ENCODE data around the gene HFM1. TPM values are rescaled to one million over a fixed set of nuclear protein-coding genes. Genes with fewer than 3 reads are reported as not detected.
"Not testable (repeated sequence)": the region's sequence is repeated elsewhere in the genome, so short reads cannot be mapped to it uniquely, and the experiment has no call there.

HFM1 gene, protein sequence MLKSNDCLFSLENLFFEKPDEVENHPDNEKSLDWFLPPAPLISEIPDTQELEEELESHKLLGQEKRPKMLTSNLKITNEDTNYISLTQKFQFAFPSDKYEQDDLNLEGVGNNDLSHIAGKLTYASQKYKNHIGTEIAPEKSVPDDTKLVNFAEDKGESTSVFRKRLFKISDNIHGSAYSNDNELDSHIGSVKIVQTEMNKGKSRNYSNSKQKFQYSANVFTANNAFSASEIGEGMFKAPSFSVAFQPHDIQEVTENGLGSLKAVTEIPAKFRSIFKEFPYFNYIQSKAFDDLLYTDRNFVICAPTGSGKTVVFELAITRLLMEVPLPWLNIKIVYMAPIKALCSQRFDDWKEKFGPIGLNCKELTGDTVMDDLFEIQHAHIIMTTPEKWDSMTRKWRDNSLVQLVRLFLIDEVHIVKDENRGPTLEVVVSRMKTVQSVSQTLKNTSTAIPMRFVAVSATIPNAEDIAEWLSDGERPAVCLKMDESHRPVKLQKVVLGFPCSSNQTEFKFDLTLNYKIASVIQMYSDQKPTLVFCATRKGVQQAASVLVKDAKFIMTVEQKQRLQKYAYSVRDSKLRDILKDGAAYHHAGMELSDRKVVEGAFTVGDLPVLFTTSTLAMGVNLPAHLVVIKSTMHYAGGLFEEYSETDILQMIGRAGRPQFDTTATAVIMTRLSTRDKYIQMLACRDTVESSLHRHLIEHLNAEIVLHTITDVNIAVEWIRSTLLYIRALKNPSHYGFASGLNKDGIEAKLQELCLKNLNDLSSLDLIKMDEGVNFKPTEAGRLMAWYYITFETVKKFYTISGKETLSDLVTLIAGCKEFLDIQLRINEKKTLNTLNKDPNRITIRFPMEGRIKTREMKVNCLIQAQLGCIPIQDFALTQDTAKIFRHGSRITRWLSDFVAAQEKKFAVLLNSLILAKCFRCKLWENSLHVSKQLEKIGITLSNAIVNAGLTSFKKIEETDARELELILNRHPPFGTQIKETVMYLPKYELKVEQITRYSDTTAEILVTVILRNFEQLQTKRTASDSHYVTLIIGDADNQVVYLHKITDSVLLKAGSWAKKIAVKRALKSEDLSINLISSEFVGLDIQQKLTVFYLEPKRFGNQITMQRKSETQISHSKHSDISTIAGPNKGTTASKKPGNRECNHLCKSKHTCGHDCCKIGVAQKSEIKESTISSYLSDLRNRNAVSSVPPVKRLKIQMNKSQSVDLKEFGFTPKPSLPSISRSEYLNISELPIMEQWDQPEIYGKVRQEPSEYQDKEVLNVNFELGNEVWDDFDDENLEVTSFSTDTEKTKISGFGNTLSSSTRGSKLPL (N-terminal part only)
- polyA plus RNA-seq (ENCODE audit: insufficient read length) = 1.6 TPM

DNA sequence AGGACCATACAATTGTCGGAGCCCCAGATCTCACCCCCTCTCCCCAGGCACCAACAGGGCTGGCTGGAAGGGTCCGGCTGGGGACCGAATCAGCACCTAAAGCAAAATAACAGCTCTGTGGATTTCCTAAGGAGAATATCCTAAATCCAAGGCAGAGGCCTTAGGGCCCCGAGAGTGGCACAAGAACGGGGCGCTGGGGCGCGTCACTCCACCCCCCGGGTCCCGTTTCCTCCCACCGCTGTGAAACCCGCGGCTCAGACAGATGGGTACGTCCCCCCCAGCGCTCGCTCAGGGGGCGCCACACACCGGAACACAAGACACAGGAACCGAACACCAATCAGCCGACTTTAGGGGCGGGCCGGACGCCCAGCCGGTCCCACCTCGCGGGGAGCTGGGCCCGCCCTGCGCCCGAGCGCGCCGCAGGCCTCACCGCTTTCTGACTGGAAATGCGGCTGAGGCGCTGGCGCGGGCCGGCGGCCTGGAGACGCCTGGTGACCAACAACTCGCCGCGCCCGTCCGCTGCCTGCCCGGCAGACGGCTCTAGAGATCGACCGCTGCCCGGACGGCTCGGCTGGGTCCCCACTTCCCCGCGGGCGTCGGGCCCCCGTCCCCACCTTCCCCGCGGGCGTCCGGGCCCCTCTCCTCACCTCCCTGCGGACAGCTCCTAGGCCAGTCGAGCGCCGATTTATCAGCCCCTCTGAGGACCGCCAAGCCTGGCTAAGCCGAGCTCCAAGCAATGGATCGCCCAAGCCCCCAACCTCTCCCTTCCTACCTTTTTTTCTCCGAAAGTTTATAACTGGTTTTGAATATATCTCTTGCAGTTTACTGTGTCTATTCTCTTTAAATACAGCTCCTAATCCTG, at the start of gene HFM1:
HFM1 (minus strand) TSS at position 687 of the 862 bp plus-strand sequence. CDS start 3,755 bp downstream, outside the sequence.
- peak; percentile 34 for DNase-seq (ENCODE audit: low read depth)

DNA sequence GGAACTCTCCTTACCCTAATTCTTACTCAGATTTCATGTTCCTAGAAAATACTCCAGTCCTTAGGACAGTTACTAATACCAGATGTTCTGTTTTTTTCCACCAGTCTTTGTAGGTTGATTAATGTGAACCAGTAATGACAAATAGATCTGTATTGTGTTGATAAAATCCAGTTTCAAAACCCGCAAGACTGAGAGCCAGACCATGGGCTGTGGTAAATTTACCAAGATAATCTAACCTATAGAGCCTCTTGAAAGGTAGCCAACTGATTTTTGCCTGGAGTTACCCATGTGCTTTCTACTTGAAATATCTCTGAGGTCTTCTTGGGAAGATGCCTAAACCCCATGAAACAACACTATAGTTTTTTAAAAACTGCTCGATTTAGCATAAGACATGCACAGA, 49.5 kb upstream of the HFM1 start:
- DNase-seq (ENCODE audit: low read depth) = no peak

DNA sequence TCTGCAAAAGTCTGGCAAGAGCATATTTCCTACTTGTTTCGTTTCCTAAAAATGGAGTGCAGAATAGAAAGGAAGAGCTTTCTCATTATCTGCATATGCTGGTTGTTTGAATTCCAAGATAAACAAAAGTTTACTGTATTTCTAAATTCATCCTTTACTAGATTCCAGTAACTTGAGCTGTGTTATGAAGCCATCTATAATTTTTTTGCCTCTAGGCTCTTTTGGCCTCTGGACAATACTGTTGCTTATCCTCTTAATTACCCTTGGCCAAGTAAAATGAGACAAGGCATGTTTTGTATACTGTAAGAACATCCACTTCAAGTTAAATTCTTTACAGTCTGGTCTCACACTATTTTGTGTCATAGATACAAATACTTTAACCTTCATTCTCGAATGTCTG, 45.6 kb upstream of the HFM1 start:
- DNase-seq (ENCODE audit: low read depth) = no peak

DNA sequence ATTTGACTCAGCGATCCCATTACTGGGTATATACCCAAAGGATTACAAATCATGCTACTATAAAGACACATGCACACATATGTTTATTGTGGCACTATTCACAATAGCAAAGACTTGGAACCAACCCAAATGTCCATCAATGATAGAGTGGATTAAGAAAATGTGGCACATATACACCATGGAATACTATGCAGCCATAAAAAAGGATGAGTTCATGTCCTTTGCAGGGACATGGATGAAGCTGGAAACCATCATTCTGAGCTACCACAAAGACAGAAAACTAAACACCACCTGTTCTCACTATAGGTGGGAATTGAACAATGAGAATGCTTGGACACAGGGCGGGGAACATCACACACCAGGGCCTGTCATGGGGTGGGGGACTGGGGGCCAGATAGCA, 43.1 kb upstream of the HFM1 start:
- not testable (repeated sequence) for DNase-seq (ENCODE audit: low read depth)

DNA sequence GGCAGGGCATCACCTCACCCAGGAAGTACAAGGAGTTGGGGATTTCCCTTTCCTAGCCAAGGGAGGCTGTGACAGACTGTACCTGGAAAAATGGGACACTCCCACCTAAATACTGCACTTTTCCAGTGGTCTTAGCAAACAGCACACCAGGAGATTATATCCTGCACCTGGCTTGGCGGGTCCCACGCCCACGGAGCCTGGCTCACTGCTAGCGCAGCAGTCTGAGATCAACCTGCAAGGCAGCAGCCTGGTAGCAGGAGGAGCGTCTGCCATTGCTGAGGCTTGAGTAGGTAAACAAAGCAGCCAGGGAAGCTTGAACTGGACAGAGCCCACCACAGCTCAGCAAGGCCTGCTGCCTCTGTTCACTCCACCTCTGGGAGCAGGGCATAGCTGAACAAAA, 37.3 kb upstream of the HFM1 start:
- DNase-seq (ENCODE audit: low read depth) = not testable (repeated sequence)

DNA sequence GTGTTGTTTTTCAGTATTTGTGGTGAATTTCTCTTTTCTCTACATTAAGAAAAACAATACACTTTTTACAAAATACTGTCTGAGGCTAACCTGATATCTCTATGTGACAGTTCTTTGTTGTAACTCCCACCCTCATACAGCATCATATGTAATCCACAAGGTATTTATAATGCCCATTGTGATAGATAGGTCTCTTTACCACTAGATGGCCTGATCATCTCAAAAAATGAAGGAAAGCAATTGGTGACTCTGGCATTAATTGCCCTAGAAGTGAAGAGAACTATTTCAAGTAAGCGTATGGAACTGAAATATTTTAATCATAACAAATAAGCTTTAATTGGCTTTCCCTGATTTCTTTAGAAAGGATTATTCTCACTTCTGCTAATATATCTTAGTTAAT, 36.2 kb upstream of the HFM1 start:
- no peak for DNase-seq (ENCODE audit: low read depth)

DNA sequence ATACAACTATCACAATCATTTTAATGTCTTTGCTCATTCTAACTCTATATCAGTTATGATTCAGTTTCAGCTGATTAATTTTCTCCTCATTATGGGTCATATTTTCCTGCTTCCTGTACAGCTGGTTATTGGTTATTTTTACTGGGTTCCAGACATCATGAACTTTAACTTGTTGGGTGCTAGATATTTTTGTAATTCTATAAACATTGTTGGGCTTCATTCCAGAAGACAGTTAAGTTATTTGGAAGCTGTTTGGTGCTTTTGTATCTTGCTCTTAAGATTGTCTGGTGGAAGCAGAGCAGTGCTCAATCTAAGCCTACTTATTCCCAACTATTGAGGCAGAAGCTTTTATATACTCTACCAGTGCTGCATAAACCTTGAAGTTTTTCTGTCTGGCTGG, 34.4 kb upstream of the HFM1 start:
- DNase-seq (ENCODE audit: low read depth) = no peak

DNA sequence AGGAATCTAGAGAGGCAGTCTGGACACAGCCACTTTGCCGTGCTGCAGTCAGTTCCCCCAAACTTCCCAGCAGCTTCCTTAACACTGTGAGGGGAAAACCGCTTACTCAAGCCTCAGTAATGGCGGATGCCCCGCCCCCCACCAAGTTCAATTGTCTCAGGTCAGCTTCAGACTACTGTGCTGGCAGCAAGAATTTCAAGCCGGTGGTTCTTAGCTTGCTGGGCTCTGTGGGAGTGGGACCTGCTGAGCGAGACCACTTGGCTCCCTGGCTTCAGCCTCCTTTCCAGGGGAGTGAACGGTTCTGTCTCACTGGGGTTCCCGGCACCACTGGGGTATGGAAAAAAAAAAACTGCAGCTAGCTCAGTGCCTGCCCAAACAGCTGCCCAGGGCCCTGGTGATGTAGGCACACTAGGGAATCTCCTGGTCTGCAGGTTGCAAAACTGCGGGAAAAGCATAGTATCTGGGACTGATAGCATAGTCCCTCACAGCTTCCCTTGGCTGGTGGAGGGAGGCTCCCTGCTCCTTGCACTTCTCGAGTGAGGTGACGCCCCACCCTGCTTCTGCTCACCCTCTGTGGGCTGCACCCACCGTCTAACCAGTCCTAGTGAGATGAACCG, 23.7 kb upstream of the HFM1 start:
- DNase-seq (ENCODE audit: low read depth) = no peak

DNA sequence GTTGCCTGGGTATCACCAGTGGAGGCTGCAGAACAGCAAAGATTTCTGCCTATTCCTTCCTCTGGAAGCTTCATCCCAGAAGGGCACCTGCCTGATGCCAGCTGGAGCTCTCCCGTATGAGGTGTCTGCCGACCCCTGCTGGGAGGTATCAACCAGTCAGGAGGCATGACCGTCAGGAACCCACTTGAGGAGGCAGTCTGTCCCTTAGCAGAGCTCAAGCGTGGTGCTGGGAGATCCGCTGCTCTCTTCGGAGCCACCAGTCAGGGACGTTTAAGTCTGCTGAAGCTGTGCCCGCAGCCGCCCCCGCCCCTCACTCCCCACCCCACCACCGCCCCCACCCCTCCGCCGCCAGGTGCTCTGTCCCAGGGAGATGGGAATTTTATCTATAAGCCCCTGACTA, 23.1 kb upstream of the HFM1 start:
- DNase-seq (ENCODE audit: low read depth) = no peak

DNA sequence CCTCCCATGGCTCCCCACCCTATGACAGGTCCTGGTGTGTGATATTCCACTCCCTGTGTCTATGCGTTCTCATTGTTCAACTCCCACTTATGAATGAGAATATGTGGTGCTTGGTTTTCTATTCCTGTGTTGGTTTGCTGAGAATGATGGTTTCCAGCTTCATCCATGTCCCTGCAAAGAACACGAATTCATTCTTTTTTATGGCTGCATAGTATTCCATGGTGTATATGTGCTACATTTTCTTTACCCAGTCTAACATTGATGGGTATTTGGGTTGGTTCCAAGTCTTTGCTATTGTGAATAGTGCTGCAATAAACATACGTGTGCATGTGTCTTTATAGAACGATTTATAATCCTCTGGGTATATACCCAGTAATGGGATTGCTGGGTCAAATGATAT, 17.9 kb upstream of the HFM1 start:
- DNase-seq (ENCODE audit: low read depth) = not testable (repeated sequence)

DNA sequence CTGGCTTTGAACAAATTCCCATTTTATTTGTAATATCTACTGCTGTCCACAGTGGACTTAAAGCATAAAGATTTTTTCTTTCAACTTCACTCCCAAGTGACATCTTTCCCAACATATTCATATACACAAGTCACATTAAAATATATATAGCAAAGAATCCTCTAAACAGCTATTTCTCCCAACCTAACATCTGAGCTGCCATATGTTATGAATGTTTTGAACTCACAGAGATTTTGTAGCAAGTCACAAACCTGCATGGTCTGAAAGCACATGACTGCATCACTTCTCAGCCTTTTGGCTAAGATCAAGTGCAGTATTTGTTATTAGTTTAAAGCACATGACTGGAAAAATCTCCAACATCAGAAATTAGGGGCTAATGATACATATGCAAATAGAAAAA, 7.7 kb upstream of the HFM1 start:
- DNase-seq (ENCODE audit: low read depth) = no peak

DNA sequence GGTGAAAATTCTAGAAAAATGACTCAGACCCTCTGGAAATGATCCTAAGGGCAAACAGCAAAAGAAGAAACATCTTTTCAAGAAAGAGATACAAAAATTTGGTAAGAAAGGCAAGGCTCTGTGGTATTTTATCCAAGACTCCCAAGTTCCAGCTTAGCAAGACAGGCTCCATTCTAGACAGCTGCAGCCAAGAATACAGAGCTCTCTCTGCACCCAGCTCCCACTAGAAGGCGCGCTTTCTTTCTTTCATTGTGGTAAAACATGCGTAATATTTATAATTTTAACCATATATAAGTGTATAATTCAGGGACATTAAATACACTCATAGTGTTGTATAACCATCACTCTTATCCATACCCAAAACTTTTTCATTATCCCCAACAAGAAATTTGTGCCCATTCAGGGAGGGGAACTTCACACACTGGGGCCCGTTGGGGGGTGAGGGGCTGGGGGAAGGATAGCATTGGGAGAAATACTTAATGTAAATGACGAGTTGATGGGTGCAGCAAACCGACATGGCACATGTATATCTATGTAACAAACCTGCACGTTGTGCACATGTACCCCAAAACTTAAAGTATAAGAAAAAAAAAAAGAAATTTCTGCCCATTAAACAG, 2.2 kb upstream of the HFM1 start:
- DNase-seq (ENCODE audit: low read depth) = no peak

DNA sequence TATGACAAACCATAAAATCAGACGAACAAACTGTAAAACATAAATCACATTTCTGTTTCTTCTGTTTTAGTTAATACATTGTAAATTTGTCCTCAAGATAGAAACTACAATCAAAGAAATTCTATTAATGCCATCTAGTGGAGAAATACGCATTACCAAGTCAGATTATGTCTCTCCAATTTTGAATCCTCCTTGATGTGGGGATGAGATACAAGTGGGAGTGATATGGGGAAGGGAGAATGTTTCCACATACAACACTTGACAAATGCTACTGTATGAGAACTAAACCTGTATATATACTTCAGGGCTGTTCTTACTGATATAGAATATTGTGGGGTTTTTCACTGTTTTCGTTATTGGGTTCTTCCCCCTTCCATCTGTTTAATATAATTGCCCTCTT, 2.6 kb downstream of the HFM1 start:
- no peak for DNase-seq (ENCODE audit: low read depth)

DNA sequence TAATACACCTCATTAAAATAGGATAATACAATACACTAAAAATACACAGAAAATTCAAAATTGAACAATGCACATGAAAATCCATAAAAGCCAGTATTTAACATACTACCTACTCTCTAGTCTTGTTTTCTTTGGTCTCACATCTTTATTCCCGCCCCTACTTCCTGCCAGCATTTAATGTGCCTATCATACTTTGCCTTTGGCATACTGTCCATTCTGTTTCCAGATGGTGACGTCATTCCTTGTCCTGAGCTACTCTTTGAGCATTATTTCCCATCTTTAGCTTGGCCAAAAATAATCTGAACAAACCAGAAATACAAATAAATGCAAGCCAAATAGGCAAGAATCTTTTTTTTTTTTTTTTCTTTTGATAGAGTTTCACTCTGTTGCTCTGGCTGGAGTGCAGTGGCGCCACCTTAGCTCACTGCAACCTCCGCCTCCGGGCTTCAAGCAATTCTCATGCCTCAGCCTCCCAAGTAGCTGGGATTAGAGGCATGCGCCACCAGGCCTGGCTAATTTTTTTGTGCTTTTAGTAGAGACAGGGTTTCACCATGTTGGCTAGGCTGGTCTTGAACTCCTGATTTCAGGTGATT, 4.4 kb downstream of the HFM1 start:
- DNase-seq (ENCODE audit: low read depth) = no peak

DNA sequence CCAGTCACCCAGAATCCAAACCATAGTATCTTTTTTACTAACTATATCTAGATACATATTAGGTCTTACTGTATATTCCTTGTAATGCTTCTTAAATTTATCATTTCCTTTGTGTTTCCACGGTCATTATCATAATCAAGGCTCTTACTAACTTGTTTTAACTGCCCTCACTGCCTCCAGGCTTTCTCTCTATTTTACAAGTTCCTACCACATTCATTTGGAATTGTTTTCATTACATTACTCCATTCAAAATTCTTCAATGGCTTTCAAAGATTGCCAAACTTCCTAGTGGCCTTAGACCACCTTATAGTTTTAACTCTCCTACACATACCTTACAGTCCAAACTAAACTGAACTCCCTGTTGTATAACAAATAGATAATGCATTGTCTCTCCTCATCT, 6.3 kb downstream of the HFM1 start:
- DNase-seq (ENCODE audit: low read depth) = no peak

DNA sequence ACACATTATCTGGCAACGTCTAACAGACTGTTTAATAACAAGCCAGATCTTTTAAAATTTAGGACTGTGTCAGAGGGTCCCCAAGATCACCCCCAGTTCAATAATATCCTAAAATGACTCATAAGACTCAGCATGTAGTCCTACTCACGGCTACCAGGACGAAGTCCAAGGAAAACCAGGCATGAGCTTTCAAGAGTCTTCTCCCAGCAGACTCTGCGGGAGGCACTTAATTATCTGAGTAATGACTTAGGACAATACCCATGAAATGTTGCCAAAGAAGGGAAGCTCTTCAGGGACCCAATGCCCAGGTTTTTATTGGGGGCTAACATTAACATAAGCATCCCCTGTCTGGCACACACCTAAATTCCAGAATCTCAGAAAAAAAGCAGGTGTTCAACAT, 7.0 kb downstream of the HFM1 start:
- no peak for DNase-seq (ENCODE audit: low read depth)

DNA sequence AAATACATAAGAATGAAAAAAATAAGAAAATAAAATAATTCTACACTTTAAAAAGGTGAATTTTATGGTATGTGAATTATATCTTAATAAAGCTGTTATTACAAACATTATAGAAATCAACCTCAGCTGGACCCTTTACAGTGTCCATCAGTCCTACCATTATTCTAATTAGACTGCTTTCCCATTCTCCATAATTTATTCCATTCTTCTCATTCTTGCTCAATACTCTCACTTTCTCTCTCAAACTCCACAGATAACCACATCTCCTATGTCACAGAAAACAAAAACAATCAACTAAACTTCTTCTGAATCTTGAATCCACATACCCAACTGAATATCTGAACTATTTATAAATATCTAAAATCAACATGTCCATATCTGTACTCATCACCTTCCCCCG, 11.6 kb downstream of the HFM1 start:
- no peak for DNase-seq (ENCODE audit: low read depth)

DNA sequence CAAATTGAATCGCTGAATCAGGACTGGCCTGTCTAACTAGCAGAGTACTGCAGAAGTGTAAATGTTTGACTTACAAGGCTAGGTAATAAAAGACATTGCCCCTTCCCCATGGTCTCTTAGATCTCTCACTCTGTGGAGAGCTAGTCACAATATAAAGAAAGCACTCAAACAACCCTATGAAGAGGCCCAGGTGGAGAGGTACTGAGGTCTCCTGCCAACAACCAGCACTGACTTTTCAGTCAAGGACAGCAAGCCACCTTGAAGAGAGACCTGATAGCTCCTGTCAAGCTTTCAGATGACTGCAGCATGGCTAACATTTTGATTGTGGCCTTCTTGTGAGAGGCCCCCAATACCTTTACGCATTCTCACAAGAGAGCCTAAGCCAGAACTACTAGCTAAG, 18.5 kb downstream of the HFM1 start:
- no peak for DNase-seq (ENCODE audit: low read depth)

DNA sequence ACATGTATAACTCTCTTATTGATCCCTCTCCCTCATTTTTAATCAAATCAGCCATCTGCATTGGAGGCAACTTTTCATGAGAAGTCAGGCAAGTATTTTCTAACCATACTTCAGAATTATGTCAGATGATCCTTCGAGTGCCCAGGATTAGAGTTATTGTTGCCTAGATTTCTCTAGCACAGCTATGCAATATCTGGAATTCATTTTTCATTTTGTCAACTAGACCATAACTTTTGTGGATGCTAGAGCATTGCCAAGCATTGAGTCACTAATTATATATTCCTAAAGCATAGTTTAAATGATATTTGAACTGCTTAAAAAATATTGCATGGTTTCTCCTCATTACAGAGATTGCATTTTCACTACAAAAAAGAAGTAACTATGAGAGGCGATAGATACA, 21.2 kb downstream of the HFM1 start:
- DNase-seq (ENCODE audit: low read depth) = no peak

DNA sequence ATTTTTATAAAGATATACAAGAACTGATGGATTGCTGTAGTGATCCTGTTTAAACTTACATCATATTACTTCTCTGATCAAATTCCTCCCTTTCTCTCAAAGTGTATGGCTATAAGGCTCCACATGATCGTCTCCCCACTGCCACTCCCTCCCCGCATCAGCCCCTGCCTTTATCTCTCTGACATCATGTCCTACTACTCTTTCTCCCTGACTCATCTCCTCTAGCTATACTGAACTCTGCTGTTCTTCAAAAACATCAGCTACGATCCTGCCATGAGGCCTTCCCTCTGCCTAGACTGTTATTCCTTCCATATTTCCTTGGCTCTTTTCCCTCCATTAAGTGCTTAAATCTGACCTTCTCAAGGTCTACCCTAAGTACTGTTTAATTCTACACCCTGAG, 22.8 kb downstream of the HFM1 start:
- no peak for DNase-seq (ENCODE audit: low read depth)

Data from forelimb muscle (tissue), 1 donor.